ENCODE results near the gene DMD.
"Not testable (repeated sequence)": the region's sequence is repeated elsewhere in the genome, so short reads cannot be mapped to it uniquely, and the experiment has no call there.

The DMD gene

DNA sequence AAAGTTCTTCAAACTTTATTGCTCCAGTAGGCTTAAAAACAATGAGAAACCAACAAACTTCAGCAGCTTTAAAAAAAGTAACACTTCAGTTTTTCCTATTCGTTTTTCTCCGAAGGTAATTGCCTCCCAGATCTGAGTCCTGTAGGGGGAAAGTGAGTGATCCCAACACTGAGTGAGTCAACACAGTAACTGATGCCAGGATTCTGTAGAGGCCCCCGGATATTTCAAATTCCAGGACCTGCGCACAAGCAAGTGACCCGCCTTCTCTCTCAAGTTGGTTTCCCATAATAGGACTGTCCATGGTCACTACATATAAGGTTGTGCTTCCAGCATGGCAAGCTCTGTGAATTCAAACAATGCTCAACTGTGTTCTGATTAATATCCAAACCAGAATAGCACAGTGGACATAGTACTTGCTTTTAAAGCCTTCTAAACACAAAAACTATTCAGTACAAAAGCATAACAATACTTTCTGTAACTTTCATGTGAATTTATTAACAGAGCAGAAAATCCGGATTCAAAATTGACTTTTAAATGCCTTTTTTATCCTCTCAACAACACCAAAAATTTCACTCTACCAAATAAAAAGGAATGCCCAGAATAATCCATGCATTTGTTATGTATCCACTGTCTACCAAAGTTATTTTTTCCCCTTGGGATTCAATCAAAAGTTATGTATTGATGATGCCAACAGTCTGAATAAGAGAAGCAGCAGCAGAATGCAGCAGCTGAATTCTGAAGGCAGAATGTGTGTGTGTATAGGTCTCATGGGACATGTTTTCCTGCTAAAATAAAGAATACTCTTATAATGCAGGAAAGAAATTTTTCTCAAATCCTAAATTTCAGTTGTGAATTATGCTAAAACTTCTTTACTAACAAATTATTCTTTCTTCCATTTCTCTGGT, at the start of gene DMD:
Gene DMD (minus strand): TSS at position 194 of the 905 bp plus-strand sequence. CDS start 237 bp downstream, outside the sequence.
- DNase-seq: no peak

DNA sequence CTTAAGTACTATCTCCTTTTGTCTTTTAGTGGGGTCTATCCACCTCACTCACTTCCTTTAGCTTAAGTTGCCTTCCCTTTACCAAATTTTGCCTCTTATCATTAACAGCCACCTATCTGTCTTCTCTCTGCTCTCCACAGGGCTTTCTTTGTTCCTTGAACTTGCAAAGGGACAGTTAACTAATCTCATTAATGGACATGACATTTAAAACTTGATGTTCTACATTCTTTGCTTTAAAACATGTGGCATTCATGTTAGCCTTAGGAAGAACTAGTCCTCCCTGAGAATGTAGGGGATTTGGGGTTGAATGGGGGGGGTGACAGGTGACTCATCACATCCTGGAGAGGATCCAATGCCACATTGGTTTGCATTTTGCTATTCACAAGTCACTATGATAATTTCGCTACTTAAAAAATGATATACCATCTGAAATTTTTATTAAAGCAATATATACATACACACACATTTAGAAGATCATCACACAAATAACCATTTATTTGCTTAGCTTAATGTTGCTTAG, 41.0 kb upstream of the DMD start:
- DNase-seq: no peak

DNA sequence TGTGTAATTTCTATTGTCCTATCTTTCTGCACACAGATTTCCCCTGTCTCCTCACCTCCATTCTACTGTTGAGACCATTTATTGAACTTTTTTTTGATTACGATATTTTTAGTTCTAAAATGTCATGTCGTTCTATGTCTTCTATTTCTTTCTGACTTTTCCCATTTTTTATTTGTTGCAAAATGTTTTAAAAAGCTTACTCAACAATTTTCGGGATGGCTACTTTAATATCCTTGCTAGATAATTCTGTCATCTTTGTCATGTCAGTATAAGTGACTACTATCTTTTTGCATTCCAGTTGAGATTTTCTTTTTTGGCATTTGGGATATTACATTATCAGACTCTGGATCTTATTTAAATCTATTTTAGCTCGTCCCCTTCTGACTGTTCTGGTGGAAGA, 7.5 kb upstream of the DMD start:
- DNase-seq: no peak

DNA sequence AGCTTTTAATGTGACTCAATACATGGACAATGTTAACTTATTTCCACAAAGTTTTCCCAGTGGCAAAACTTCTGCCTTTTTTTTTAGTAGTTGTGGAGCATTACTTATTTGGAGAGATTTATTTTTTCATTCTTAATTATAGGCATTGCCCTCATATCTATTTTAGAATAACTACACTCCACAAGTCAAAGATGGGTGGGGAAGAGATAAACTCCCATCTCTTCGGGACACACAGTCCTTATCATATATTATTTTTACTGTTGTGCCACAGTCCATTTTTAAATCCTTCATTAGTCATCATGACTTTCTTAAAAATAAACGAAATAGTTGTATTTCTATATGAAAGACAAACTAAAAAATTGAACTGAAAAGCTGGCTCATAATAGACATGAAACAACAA, 1.2 kb downstream of the DMD start:
- no peak for DNase-seq

DNA sequence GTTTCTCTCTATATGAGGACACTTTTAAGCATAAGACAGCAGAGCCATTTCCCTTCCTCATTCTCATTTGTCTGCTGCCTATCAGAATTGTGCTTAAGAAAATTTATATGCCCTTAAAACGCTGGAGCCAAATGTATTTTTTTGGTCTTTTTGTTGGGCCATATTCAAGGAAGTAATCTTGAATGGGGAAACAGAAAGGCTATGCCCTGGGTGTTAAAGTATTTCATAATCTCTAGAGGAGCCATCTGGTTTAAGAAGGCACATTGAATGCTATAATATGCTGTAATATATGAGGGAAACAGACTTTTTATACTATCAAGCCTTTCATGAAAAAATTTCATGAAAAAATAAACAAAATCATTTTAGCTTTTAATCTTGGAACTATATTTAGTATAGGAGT, 4.3 kb downstream of the DMD start:
- no peak for DNase-seq

DNA sequence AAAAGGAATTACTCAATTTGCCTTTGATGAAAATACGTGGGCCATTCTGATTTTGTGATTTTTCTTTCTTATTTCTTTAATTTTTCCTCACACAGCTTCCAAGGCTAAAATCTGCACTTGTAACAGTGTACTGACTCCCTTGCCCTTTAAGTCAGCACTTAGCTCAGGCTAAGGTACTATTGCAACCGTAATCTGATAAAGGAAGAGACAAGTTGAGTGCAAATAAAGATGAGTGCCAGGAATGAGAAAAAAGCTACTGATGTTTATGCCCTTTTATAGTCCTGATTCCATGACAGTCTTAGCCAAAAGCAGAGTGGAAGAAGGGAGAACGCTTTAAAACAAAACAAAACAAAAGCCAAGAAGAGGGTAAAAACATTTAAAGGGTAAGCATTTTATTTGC, 6.0 kb downstream of the DMD start:
- no peak for DNase-seq

DNA sequence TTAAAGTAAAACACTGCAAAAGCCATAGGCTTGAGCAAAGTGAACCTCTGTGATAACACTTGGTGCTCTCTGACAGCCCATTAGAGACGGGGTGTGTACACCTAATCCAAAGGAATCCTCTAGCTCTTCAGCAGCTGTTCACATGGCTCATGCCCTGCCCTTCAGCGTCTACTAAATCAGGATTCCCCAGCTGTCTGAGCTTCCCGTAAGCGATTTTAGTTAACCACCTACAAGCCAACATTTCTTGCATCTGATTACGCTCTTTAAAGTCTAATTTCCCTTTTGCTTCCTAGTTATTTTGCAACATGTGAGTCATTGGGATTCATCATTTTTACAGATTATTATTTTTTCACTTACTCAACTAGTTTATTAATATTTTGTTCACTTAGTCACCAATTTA, 6.5 kb downstream of the DMD start:
- DNase-seq: no peak

DNA sequence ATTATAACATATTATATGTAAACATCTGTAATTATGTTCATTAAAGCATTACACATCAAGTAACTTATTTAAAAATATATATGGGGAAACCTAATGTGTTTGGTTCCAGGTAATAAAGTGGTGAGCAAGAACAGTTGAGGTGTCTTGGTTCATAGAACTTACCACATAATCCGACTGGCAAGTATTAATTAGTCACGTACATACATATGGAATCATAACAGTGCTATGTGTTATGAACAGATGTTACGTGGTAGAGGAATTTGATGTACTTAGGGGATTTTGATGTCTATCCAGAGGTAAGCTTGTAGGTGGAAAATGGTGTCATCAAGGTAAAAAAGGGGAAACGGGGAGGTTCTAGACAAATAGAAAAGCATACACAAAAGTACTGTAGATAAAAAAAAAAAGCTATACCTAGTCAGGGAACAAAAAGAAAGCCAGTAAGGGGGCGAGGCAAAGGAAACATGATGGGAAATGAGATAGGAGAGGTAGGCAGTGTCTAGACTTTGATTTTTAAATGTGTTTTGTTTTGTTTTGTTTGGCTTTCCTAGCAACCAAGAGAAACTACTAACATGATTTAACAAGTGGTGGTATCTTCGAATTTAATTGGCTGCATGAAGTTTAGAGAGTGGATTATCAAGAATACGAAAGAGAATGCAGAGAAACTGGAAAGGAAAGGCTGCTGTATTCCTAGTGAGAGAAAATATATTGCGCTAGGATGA, 12.6 kb downstream of the DMD start:
- DNase-seq: no peak

DNA sequence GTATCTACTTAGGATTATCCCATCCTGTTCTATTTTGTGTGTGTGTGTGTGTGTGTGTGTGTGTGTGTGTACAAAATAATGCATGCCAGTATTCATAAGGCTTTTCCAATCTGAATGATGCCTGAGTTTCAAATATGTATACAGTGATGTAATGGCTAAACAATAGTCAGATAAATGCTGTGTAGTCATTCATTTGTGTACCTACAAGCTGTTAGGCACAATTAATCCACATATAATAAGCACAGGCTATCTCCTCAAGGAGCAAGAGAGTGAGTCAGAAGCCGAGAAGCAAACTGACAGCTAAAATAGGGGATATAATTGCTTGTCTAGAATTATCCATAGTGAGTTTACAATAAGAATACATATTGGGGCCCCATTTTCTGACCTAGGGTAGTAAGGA, 15.7 kb downstream of the DMD start:
- no peak for DNase-seq

DNA sequence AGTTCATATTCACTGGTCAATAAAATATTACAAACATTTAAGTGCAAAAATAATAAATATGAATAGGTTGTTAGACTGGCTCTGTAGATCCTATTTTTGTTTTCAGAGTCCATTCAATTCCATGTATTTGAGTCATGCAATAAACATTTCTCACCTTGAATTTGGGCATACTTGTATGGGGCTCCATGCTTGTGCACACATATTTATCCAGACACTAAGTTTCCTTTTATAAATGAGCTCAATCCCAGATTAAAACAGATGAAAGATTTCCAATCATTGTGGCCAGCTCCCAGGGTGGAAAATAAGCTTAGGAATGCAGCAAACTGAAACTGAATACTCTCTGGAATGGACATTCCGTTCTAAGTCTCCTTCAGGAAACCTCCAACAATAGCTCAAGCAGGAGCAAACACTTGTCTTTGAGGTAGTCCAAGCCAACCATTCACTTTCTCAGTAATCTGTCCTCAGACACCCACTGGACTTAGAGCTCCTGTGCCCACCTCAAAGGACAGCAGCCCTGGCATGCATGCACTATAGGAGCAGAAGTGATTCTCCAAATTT, 16.4 kb downstream of the DMD start:
- DNase-seq: no peak

DNA sequence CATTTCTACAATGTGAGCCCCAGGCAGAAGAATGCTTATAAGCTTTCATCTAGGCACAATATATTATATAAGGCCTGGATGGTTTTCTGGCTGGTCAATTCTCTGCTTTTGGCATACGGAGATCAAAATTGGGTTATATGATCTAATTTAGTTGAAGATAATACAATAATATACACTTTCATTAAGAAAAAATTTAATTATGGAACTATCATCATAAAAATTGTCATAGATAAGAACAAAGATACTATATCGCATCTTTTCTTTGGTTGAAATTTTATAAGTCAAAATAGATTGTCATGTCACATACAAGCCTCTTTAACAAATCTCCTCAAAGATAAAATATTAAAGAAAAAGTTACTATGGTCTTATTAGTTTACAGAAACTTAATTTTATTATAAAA, 17.1 kb downstream of the DMD start:
- no peak for DNase-seq

DNA sequence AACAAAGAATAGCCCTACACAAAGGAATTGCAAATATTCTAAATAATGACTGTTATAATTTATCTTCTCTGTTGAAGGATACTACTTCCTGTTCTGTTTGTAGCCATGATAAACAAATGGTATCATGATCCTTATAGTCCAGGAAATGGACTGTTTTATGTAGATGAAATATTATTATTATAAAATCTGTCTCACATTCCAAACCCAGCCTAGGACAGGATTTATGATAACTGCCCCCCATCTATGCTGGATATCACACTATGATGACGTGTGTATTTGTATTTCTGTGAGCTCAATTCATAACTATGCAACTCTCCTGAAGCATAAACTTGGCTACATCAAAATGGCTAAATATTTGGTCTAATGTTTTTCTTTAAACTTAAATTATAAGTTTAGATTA, 21.3 kb downstream of the DMD start:
- DNase-seq: no peak

DNA sequence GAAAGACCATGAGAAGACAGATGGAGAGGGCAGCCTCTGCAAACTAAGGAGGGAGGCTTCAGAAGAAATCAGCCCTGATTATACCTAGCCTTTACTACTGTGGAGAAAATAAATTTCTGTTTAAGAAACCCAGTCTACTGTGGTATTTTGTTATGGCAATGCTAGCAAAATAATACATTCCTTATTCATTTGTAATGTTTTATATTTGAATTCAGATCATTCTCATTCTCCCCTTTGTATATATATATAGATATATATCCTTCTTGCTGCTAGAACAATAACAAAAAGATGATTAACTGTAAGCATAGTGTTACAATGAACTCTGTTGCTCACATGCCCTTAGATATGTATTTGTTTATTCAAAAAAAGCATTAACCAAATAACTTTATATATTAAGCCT, 22.5 kb downstream of the DMD start:
- no peak for DNase-seq

DNA sequence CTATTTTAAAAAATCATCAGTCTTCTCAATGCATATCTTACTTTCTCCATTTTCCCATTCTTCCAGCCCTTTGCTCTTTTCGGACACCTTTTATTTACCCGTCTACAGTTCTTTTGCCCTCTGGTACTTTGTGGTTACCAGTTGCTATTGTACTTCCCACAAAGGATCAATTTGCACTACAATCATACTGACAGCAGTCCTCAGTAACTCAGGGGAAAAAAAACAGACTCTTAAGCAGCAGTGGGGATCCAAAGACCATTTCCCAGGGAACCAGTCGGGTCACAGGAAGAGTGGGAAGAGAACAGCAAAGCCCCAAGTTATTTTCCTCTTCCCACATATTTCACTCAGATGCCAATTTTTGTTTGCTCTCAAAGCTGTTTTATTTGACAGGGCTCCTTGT, 23.1 kb downstream of the DMD start:
- no peak for DNase-seq

DNA sequence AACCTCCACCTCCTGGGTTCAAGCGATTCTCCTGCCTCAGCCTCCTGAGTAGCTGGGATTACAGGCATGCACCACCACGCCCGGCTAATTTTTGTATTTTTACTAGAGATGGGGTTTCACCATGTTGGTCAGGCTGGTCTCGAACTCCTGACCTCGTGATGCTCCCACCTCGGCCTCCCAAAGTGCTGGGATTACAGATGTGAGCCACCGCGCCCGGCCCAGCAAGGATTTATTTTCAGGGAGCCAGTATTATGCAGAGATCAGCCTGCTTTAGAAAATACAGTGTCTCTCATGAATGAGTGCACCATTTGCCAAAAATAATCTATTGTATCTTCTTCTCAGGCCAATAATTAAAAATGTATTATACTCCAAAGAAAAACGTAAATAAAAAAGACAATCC, 26.5 kb downstream of the DMD start:
- not testable (repeated sequence) for DNase-seq

DNA sequence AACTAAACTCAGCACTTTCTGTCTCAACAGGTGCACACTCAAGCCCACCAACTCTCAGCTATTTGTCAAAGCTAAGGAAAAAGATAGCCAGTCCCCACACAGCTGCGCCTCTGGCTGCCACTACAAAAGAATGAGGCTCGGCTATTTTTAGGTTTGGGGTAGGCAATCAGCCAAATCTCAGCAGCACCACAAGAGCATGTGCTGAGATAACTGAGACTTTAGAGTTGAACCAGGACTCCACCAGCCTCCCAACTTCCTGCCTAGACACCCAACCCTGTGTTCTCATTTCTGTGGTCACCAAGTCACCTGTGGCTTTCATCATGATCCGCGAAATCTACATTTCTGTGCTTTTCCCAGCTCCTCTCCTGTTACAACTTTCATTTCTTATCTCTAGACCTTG, 28.0 kb downstream of the DMD start:
- no peak for DNase-seq

DNA sequence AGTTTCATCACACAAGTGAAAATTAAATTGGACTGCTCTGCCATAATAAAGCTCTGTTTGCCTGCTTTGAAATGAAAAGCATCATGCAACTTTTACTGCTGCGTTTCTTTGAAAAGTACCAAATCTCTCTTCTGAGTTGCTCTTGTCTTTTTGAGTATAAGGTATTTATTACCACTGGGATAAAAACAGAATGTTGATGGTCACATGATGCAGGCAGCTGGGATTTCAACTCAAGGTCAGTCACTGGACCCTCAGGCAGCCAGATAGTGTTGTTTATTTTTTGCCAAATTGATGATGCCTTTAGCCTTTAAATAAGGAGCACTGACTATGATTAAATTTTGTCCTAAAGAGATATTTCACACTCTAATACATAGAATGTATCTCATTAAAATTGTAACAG, 32.7 kb downstream of the DMD start:
- no peak for DNase-seq

DNA sequence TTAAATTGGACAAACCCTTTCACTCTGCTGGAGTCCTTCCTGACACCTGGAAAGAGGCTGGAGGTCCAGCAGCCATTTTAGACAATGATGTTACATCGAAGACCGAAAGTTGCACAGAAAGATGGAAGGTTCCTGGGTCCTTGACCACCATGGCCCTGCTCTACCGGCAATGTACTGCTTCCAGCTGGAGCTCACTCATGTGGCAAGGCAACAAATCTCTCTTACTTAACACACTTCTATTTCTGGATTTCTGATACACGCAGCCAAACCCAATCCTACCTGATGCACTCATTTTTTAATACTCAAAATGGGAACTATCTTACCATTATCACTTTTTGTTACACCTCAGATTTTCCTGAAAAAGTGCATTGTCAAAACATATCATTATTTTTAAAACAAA, 33.1 kb downstream of the DMD start:
- no peak for DNase-seq

DNA sequence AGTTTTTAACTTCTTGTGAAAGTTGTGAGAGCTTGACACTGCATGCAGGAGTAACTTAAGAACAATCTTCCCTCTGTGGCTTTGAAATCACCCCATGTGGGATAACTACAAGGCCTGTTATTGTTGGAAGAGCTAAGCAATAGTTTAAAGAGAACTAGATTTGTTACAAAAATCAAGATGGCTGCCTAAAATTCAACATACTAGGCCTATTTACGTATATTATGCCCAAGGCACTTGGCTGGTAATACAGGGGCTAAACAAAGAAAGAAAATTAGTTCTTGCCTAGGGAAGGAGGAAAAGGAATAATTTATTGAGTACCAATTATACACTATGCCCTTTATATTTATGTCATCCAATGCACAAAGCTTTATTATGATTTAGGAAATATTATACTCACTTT, 36.1 kb downstream of the DMD start:
- DNase-seq: no peak

DNA sequence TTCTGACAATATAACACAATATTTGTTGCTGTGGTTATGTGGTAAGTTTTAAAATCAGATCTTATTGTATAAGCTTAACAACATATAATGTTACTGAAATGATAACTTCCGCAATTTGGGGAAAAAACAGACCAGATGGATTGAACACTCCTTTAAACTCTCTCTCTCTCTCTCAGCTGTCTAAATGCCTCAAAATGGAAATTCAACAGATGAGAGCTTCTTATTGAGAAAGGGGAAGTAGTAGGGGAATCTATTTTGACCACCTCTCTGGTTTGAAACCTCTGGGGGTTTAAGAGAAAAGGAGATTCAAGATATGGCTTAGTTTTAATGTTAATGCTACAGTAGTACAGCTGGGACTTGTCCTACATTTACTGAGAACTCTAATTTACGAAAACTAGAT, 40.3 kb downstream of the DMD start:
- no peak for DNase-seq

DNA sequence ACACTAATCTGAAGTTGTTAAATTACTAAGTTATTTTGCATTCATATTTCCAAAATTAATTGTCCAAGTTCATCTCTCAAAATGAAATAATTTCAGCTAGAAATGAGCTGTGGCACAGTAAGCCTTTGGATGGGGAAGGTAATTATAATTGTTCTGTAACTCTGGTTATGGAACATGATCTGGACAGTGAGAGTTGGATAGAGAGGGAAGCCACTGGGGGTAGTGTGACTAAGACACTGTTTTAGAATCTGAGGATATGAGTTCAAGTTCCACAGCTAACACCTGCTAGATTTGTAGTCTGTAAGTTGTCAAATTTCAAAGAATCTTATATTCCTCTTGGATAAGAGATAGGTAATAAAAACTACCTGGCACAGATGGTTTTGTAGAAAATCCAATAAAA, 49.5 kb downstream of the DMD start:
- no peak for DNase-seq

DNA sequence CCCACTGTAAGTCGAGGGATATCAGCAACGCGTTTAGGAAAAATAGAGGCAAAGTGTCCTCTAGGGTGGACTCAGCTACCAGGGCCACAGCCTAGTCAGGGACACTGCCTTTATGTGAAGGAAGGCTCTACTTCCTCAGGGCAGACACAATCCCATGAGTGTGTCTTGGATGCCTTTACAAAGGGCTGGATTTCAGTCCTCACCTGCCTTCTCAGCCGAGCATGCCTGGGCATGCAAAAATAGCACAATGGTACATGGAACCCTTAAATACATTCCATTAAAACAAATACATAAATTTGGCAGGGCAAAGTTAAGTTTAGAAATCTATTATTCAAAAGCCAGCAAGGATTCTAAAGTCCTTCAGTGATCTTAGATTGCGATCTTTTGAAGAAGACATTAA, 51.1 kb downstream of the DMD start:
- DNase-seq: no peak

DNA sequence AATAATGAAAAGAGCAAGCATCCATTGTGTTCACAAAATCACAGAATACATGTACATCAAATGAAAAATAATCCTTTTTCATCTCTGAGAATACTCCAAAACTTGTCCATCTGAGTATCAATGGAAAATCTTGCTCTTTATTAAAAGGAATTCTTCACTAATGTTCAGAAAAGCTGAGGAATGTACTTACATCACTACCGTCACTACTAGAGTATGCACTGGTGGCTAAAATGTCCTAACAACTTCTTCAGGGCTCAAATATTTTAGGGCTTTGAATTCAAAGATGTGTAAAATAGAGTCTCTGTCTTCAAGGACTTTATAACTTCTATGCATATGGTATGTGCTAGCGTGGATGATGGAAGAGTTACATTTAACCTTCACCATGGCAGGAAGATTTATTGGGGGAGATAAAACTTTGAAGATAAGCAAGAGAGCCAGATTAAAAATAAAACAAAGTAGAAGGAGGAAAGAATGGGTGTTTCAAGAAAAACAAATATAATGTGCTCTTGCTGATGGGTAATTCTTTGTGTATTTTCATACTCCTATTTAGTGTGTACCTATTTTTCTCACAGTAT, 55.1 kb downstream of the DMD start:
- DNase-seq: no peak

DNA sequence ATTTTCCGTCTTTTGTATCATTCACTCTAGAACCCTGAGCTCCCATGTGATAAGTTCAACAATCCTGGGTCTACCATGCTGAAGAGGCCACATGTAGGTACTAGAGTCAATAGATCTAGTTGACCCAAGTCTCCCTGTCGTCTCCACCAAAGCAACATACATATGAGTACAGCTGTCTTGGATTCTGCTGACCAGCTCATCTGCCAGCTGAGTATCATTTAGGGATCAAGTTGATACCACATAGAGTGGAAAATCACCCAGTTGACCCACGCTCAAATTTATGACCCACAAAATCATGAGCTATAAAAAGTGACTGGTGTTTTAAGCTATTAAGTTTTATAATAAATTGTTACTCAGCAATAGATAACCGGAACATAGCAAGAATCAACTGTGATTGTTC, 61.8 kb downstream of the DMD start:
- DNase-seq: no peak
